ENCODE measurements around the gene RTBDN. TPM values are rescaled to one million over a fixed set of nuclear protein-coding genes. Genes with fewer than 3 reads are reported as not detected.

The RTBDN gene
- total RNA-seq, 1 donor from 2014 or later, result 4.8 TPM

- peak; percentile 75 for DNase-seq
- peaks cover 13% of the 10 kb centered on the region for H3K4me1 Mint-ChIP-seq (ENCODE audit: low read depth, unreplicated experiment)
- TF ChIP-seq CTCF (IDR thresholded peaks at IDR 0.05; ENCODE audit: partially characterized antibody, unreplicated experiment), result no peak
- H3K4me3 Mint-ChIP-seq (ENCODE audit: unreplicated experiment), result peak overlapping the region; percentile 94
- H3K9me3 Mint-ChIP-seq (ENCODE audit: unreplicated experiment), result peaks cover 12% of the 10 kb centered on the region
- H3K27ac Mint-ChIP-seq (ENCODE audit: unreplicated experiment), result peak overlapping the region; percentile 98
- H3K36me3 Mint-ChIP-seq (ENCODE audit: unreplicated experiment), result no peaks in the 10 kb centered on the region
- peaks cover 4% of the 10 kb centered on the region for H3K27me3 Mint-ChIP-seq (ENCODE audit: unreplicated experiment)
Measured at GRCh38 chr19:12778017-12778904, 56.1 kb downstream of the RTBDN start.

- Mint-ChIP-seq H3K27me3 (ENCODE audit: unreplicated experiment) (peaks cover 4% of the 10 kb centered on the region), H3K4me3 (ENCODE audit: unreplicated experiment) (peak overlapping the region; percentile 94), H3K4me1 (ENCODE audit: low read depth, unreplicated experiment) (peaks cover 13% of the 10 kb centered on the region), H3K9me3 (ENCODE audit: unreplicated experiment) (peaks cover 12% of the 10 kb centered on the region), H3K36me3 (ENCODE audit: unreplicated experiment) (no peaks in the 10 kb centered on the region), H3K27ac (ENCODE audit: unreplicated experiment) (peak overlapping the region; percentile 98)
- TF ChIP-seq CTCF (IDR thresholded peaks at IDR 0.05; ENCODE audit: partially characterized antibody, unreplicated experiment), result peak; percentile 96
- peak; percentile 91 for DNase-seq
Measured at GRCh38 chr19:12777217-12778016, 57.0 kb downstream of the RTBDN start.

Small RNA genes lying within 50 kb of the gene (microRNA-seq; reads per million reads assigned to microRNA genes)
- gene MIR5684 (ENCODE audit: unreplicated experiment) (not detected), gene MIR6794 (ENCODE audit: unreplicated experiment) (10.6 reads per million, percentile 51 among the genes with 10 or more reads in this experiment)

Other genes with a start within 250 kb of the RTBDN start
- gene ZNF490, start 223.8 kb downstream of the RTBDN start, total RNA-seq (ENCODE audit: unreplicated experiment), result 8.0 TPM
- gene ZNF791, start 223.7 kb downstream of the RTBDN start, total RNA-seq (ENCODE audit: unreplicated experiment), result 27.6 TPM
- gene MAN2B1, start 167.8 kb downstream of the RTBDN start, total RNA-seq (ENCODE audit: unreplicated experiment), result 72.2 TPM
- 16.3 TPM for gene WDR83, start 167.8 kb downstream of the RTBDN start, total RNA-seq (ENCODE audit: unreplicated experiment)
- gene DHPS, start 152.7 kb downstream of the RTBDN start, total RNA-seq (ENCODE audit: unreplicated experiment), result 116 TPM
- not detected for gene GNG14, start 146.6 kb downstream of the RTBDN start, total RNA-seq (ENCODE audit: unreplicated experiment)
- gene FBXW9, start 137.9 kb downstream of the RTBDN start, total RNA-seq (ENCODE audit: unreplicated experiment), result 7.4 TPM
- 135 TPM for gene TNPO2, start 110.6 kb downstream of the RTBDN start, total RNA-seq (ENCODE audit: unreplicated experiment)
- gene TRIR, start 99.9 kb downstream of the RTBDN start, total RNA-seq (ENCODE audit: unreplicated experiment), result 204 TPM
- gene GET3, start 97.1 kb downstream of the RTBDN start, total RNA-seq (ENCODE audit: unreplicated experiment), result 49.3 TPM
- not detected for gene BEST2, start 82.8 kb downstream of the RTBDN start, total RNA-seq (ENCODE audit: unreplicated experiment)
- gene HOOK2, start 59.0 kb downstream of the RTBDN start, total RNA-seq (ENCODE audit: unreplicated experiment), result 40.1 TPM
- 24.9 TPM for gene JUNB, start 43.1 kb downstream of the RTBDN start, total RNA-seq (ENCODE audit: unreplicated experiment)
- gene PRDX2, start 32.8 kb downstream of the RTBDN start, total RNA-seq (ENCODE audit: unreplicated experiment), result 671 TPM
- 14.4 TPM for gene THSD8, start 32.5 kb downstream of the RTBDN start, total RNA-seq (ENCODE audit: unreplicated experiment)
- 16.7 TPM for gene RNASEH2A, start 28.0 kb downstream of the RTBDN start, total RNA-seq (ENCODE audit: unreplicated experiment)
- gene MAST1, start 3.9 kb upstream of the RTBDN start, total RNA-seq (ENCODE audit: unreplicated experiment), result 230 TPM
- gene DNASE2, start 46.9 kb upstream of the RTBDN start, total RNA-seq (ENCODE audit: unreplicated experiment), result 7.9 TPM
- not detected for gene KLF1, start 52.6 kb upstream of the RTBDN start, total RNA-seq (ENCODE audit: unreplicated experiment)
- gene GCDH, start 56.6 kb upstream of the RTBDN start, total RNA-seq (ENCODE audit: unreplicated experiment), result 34.2 TPM
- 0.59 TPM for gene SYCE2, start 84.7 kb upstream of the RTBDN start, total RNA-seq (ENCODE audit: unreplicated experiment)
- gene FARSA, start 99.1 kb upstream of the RTBDN start, total RNA-seq (ENCODE audit: unreplicated experiment), result 71.6 TPM
- 543 TPM for gene CALR, start 104.0 kb upstream of the RTBDN start, total RNA-seq (ENCODE audit: unreplicated experiment)
- 62.1 TPM for gene RAD23A, start 111.3 kb upstream of the RTBDN start, total RNA-seq (ENCODE audit: unreplicated experiment)
- gene GADD45GIP1, start 122.6 kb upstream of the RTBDN start, total RNA-seq (ENCODE audit: unreplicated experiment), result 28.8 TPM
- 0.44 TPM for gene DAND5, start 135.0 kb upstream of the RTBDN start, total RNA-seq (ENCODE audit: unreplicated experiment)
- gene NFIX, start 160.9 kb upstream of the RTBDN start, total RNA-seq (ENCODE audit: unreplicated experiment), result 2.4 TPM